Smooth muscle cell of the pulmonary artery (primary cell): ENCODE results near the gene CRIP2. TPM values are rescaled to one million over a fixed set of nuclear protein-coding genes. Genes with fewer than 3 reads are reported as not detected.

ENCODE experiments used
- total RNA-seq: library from RNA; depleted of rRNA; stranded (reverse); fragments of >200 nt; gene quantifications from 2 replicates; pipeline ENCODE4 v1.2.3, GENCODE V29; 2014

The CRIP2 gene
- total RNA-seq = 89.3 and 154 TPM in 2 replicates

GRCh38 chr14:105474483-105475268 is at the start of gene CRIP2:
TSS of gene CRIP2 (plus strand) at chr14:105474821. CDS start at chr14:105474863, 42 bp downstream.

GRCh38 chr14:105486163-105486973 is 11.7 kb downstream of the CRIP2 start, which contains the start of gene CRIP1:
TSS of gene CRIP1 (plus strand) at chr14:105486886. CDS start at chr14:105487260, 374 bp downstream.

GRCh38 chr14:105490572-105491365 is 16.1 kb downstream of the CRIP2 start, which contains the start of gene TEDC1:
TSS of gene TEDC1 (plus strand) at chr14:105491246. CDS start at chr14:105491376, 130 bp downstream.

GRCh38 chr14:105525861-105526775 is 51.5 kb downstream of the CRIP2 start, which contains the start of gene TMEM121:
TSS of gene TMEM121 (plus strand) at chr14:105526583. CDS start at chr14:105528835, 2,252 bp downstream.

Other genes starting within 250 kb of the CRIP2 start
- 37.7 and 73.1 TPM in 2 replicates for gene BTBD6, start 226.3 kb upstream of the CRIP2 start, total RNA-seq
- 29.8 and 41.4 TPM in 2 replicates for gene BRF1, start 173.8 kb upstream of the CRIP2 start, total RNA-seq
- 56.4 and 101 TPM in 2 replicates for gene PACS2, start 160.1 kb upstream of the CRIP2 start, total RNA-seq
- gene TEX22, start 76.3 kb upstream of the CRIP2 start, total RNA-seq = 0.17 and 0.39 TPM in 2 replicates
- gene MTA1, start 55.0 kb upstream of the CRIP2 start, total RNA-seq = 39.4 and 61.5 TPM in 2 replicates
- gene CRIP1, start 12.1 kb downstream of the CRIP2 start, total RNA-seq = 5.1 and 7.4 TPM in 2 replicates
- gene TEDC1, start 16.4 kb downstream of the CRIP2 start, total RNA-seq = 3.2 and 4.9 TPM in 2 replicates
- gene TMEM121, start 51.8 kb downstream of the CRIP2 start, total RNA-seq = 8.9 and 13.0 TPM in 2 replicates